Astrocyte of the spinal cord (primary cell): Measurements from ENCODE around the gene CSRP2.

ENCODE experiments used
- DNase-seq: peaks from one replicate; pipeline ENCODE4 v3.0.0; 2011; ENCODE audit warnings: low read depth, low spot score
- H3K4me3 ChIP-seq: 2 replicates; pipeline ENCODE4 v1.5.1; 2011; ENCODE audit warnings: low read depth, mild to moderate bottlenecking, low read length, moderate library complexity
- CTCF ChIP-seq: IDR thresholded peaks from 2 replicates; pipeline ENCODE4 v1.5.1; 2012; ENCODE audit warnings: low read depth, mild to moderate bottlenecking, low read length, inconsistent platforms
- in situ Hi-C: cut with HindIII; loops from 2 replicates; pipeline ENCODE4 v1.10.0; 2017; ENCODE audit warnings: low sequenced_read_pairs

The CSRP2 gene

GRCh38 chr12:76830436-76830835 lies 48.4 kb downstream of the CSRP2 start:
- in situ Hi-C loops, result no loop called here
- no peak for TF ChIP-seq CTCF
- DNase-seq, result peak; percentile 5
- H3K4me3 ChIP-seq, result no peak overlapping the region

- peak; percentile 28 for DNase-seq
- TF ChIP-seq CTCF, result peak; percentile 81
- in situ Hi-C loops, result no loop called here
- H3K4me3 ChIP-seq, result no peak overlapping the region
These were observed 57.8 kb downstream of the CSRP2 start for GRCh38 chr12:76820888-76821482.

- no peak overlapping the region for H3K4me3 ChIP-seq
These were observed 64.8 kb downstream of the CSRP2 start for GRCh38 chr12:76813972-76814371.

GRCh38 chr12:76813265-76813664 lies 65.6 kb downstream of the CSRP2 start:
- DNase-seq, result no peak
- no peak for TF ChIP-seq CTCF
- in situ Hi-C loops, result no loop called here
- H3K4me3 ChIP-seq, result no peak overlapping the region

More at GRCh38 chr12:76813972-76814371, 64.8 kb downstream of the CSRP2 start:
- no peak for TF ChIP-seq CTCF
- in situ Hi-C loops, result no loop called here
- no peak for DNase-seq

- H3K4me3 ChIP-seq, result no peak overlapping the region
- no peak for TF ChIP-seq CTCF
- no peak for DNase-seq
- in situ Hi-C loops, result no loop called here
These were observed 66.8 kb downstream of the CSRP2 start for GRCh38 chr12:76811976-76812375.

GRCh38 chr12:76810671-76811419 lies 68.0 kb downstream of the CSRP2 start:
- in situ Hi-C loops, result no loop called here
- no peak overlapping the region for H3K4me3 ChIP-seq
- no peak for DNase-seq
- no peak for TF ChIP-seq CTCF
